Neural cell (in vitro differentiated cells): ENCODE data around the gene NCF4. TPM values are rescaled to one million over a fixed set of nuclear protein-coding genes. Genes with fewer than 3 reads are reported as not detected.

Experiments
- H2AFZ ChIP-seq: fragments of 200-600, 300-800 bp; sonication (generic), shearing (Covaris generic); 2 replicates; pipeline ENCODE4 v1.6.0; 2014; ENCODE audit warnings: low read depth, mild to moderate bottlenecking, antibody characterized with exemption, low read length, moderate library complexity
- H3F3A ChIP-seq: fragments of 200-600 bp; shearing (Covaris generic); 2 replicates; pipeline ENCODE4 v1.6.1; 2016; ENCODE audit warnings: mild to moderate bottlenecking, moderate library complexity, mixed read lengths, antibody characterized with exemption, low read length; ENCODE audit not compliant: insufficient read depth, poor library complexity, severe bottlenecking
- H3K27ac ChIP-seq: fragments of 200-600, 300-800 bp; sonication (generic), shearing (Covaris generic); 2 replicates; pipeline ENCODE4 v1.5.1; 2014; ENCODE audit warnings: mild to moderate bottlenecking, low read length, moderate library complexity
- H3K27me3 ChIP-seq: fragments of 300-800, 200-600 bp; sonication (generic), shearing (Covaris generic); 2 replicates; pipeline ENCODE4 v1.6.0; 2014; ENCODE audit warnings: mild to moderate bottlenecking, low read depth, low read length, moderate library complexity; ENCODE audit not compliant: insufficient read depth
- H3K36me3 ChIP-seq: fragments of 300-800, 200-600 bp; sonication (generic), shearing (Covaris generic); 2 replicates; pipeline ENCODE4 v1.5.1; 2014; ENCODE audit warnings: mild to moderate bottlenecking, antibody characterized with exemption, low read length, moderate library complexity; ENCODE audit not compliant: insufficient read depth
- H3K4me2 ChIP-seq: fragments of 300-800, 200-600 bp; sonication (generic), shearing (Covaris generic); 2 replicates; pipeline ENCODE4 v1.6.0; 2014; ENCODE audit warnings: mild to moderate bottlenecking, low read length
- H3K4me3 ChIP-seq: fragments of 300-800, 200-600 bp; sonication (generic), shearing (Covaris generic); 2 replicates; pipeline ENCODE4 v1.5.1; 2014; ENCODE audit warnings: mild to moderate bottlenecking, low read length, moderate library complexity
- H3K79me2 ChIP-seq: fragments of 200-600 bp; shearing (Covaris generic); replicated peaks from 2 replicates; pipeline ENCODE4 v1.6.0; 2014; ENCODE audit warnings: mild to moderate bottlenecking, low read length, moderate library complexity; ENCODE audit not compliant: insufficient read depth
- H3K9ac ChIP-seq: fragments of 300-800, 200-600 bp; sonication (generic), shearing (Covaris generic); 2 replicates; pipeline ENCODE4 v1.6.1; 2016; ENCODE audit warnings: mild to moderate bottlenecking, low read length, mixed read lengths
- H3K9me2 ChIP-seq: fragments of 200-600 bp; shearing (Covaris generic); 2 replicates; pipeline ENCODE4 v1.6.1; 2016; ENCODE audit warnings: mild to moderate bottlenecking, low read length, mixed read lengths; ENCODE audit not compliant: insufficient read depth
- H3K9me3 ChIP-seq: fragments of 200-600, 300-800 bp; sonication (generic), shearing (Covaris generic); 2 replicates; pipeline ENCODE4 v1.6.1; 2016; ENCODE audit warnings: mild to moderate bottlenecking, mixed run types, low read length, moderate library complexity, mixed read lengths
- H4K20me1 ChIP-seq: fragments of 200-600 bp; shearing (Covaris generic); 2 replicates; pipeline ENCODE4 v1.6.1; 2016; ENCODE audit warnings: mild to moderate bottlenecking, mixed run types; ENCODE audit not compliant: insufficient read depth
- CTCF ChIP-seq: fragments of 450-650 bp; IDR thresholded peaks from 2 replicates; pipeline ENCODE4 v1.5.1; 2014; ENCODE audit warnings: antibody characterized with exemption, mild to moderate bottlenecking, moderate library complexity; ENCODE audit not compliant: poor library complexity, severe bottlenecking
- EP300 ChIP-seq: fragments of 450-650 bp; conservative IDR thresholded peaks from 2 replicates; pipeline ENCODE4 v1.6.1; 2014; ENCODE audit warnings: antibody characterized with exemption, mild to moderate bottlenecking, moderate library complexity; ENCODE audit not compliant: poor library complexity, severe bottlenecking
- EZH2 ChIP-seq: fragments of 200-600, 300-800 bp; shearing (Covaris generic), sonication (generic); IDR thresholded peaks from 2 replicates; pipeline ENCODE4 v1.6.1; 2014; ENCODE audit warnings: antibody characterized with exemption, low read length, borderline replicate concordance, mild to moderate bottlenecking; ENCODE audit not compliant: insufficient read depth, poor library complexity, severe bottlenecking
- MXI1 ChIP-seq: fragments of 450-650 bp; conservative IDR thresholded peaks from 2 replicates; pipeline ENCODE4 v1.6.1; 2014; ENCODE audit warnings: antibody characterized with exemption, mild to moderate bottlenecking; ENCODE audit not compliant: poor library complexity, severe bottlenecking
- POLR2AphosphoS5 ChIP-seq: IDR thresholded peaks from 2 replicates; pipeline ENCODE4 v1.6.1; 2012
- RAD21 ChIP-seq: fragments of 450-650 bp; conservative IDR thresholded peaks from 2 replicates; pipeline ENCODE4 v1.6.1; 2014; ENCODE audit warnings: antibody characterized with exemption, mild to moderate bottlenecking, moderate library complexity
- REST ChIP-seq: IDR thresholded peaks from 2 replicates; pipeline ENCODE4 v1.6.1; 2012; ENCODE audit warnings: borderline replicate concordance
- SMC3 ChIP-seq: fragments of 450-650 bp; conservative IDR thresholded peaks from 2 replicates; pipeline ENCODE4 v1.6.1; 2014; ENCODE audit warnings: antibody characterized with exemption, mild to moderate bottlenecking, moderate library complexity; ENCODE audit not compliant: poor library complexity
- TAF1 ChIP-seq: IDR thresholded peaks from 2 replicates; pipeline ENCODE4 v1.6.1; 2012; ENCODE audit warnings: low read depth
- polyA plus RNA-seq: library from polyadenylated mRNA; depleted of rRNA; stranded (reverse); fragments of >200 nt; gene quantifications from 2 replicates; pipeline ENCODE4 v1.2.3, GENCODE V29; 2014

Gene NCF4
- polyA plus RNA-seq, 1 donor from 2014 or later: not detected

DNA sequence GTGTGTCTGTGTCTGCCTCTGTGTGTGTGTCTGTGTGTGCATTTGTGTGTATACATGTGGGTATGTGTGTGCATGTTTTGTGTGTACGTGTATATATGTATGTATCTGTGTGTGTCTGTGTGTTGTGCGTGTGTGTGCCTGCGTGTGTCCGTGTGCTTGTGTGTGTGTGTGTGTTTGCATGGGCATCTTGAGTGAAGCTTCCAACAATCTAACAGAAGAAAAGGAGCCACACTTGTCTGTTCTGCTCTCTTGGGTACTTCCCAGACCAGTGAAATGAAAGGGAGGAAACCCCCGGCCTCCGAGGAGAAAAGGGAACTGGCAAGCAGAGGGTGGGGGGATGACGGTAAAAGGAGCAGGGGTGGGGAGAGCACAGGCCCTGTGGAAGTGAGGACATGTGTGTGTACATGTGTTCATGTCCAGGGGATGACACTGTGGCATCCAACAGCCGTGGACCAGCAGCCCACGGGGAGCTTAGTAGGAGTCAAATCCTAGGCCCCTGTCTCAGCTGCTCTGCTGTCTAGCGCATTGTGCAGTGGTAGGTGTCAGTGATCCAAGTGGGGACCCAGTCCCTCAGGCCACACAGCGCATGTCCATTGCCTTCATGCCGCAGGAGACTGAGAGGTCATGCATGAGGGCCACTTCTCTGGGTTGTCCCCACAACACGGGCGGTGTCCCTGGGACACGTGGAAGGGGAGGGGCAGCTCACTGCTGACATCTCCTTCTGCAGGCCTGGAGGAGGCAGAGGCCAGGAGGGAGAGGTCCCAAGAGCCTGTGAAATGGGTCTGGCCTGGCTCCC, 60.7 kb downstream of the NCF4 start:
- no peak overlapping the region for H3K4me3 ChIP-seq

More for the DNA sequence above, 60.7 kb downstream of the NCF4 start:
- Histone ChIP-seq H3K36me3 (no peaks in the 10 kb centered on the region), H3K9me3 (no peaks in the 10 kb centered on the region), H3K79me2 (no peaks in the 10 kb centered on the region), H3K4me2 (no peak overlapping the region), H3K27ac (no peak overlapping the region), H4K20me1 (no peaks in the 10 kb centered on the region), H3K27me3 (no peaks in the 10 kb centered on the region), H3K9ac (no peak overlapping the region), H3F3A (no peaks in the 10 kb centered on the region), H2AFZ (no peak overlapping the region), H3K9me2 (no peaks in the 10 kb centered on the region)
- no peak for TF ChIP-seq POLR2AphosphoS5
- TF ChIP-seq SMC3: no peak
- TF ChIP-seq RAD21: no peak
- TF ChIP-seq EZH2: no peak
- TF ChIP-seq TAF1: no peak
- no peak for TF ChIP-seq CTCF
- no peak for TF ChIP-seq REST
- TF ChIP-seq MXI1: no peak
- TF ChIP-seq EP300: no peak
